Medulla oblongata (tissue), 1 donor: ENCODE data around the gene IRF2.

Experiments used
- DNase-seq: peaks from one replicate; pipeline ENCODE4 v3.0.0-alpha.2; 2015; ENCODE audit errors: extremely low spot score

IRF2 gene

GRCh38 chr4:184450743-184451535 lies 23.4 kb downstream of the IRF2 start:
- DNase-seq = no peak

DNA sequence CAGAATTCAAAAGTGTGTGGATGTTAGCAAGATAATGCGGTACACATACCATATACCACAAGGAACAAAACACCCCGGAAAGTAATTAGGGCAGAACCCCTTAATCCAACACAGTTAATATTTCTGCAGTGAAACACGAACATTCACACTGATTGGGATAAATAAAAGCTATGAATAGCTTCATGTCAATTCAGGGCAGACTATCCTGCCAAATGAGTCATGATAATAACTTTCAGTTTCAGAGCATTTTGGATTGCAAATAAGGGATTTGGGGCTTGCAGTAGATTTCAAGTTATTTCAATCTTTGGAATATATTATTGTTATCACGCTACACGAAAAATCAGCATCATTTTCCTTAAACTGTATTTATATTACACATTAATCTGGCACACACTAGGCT lies 24.3 kb downstream of the IRF2 start:
- no peak for DNase-seq

GRCh38 chr4:184448821-184449220 lies 25.5 kb downstream of the IRF2 start:
- DNase-seq = peak; percentile 92

DNA sequence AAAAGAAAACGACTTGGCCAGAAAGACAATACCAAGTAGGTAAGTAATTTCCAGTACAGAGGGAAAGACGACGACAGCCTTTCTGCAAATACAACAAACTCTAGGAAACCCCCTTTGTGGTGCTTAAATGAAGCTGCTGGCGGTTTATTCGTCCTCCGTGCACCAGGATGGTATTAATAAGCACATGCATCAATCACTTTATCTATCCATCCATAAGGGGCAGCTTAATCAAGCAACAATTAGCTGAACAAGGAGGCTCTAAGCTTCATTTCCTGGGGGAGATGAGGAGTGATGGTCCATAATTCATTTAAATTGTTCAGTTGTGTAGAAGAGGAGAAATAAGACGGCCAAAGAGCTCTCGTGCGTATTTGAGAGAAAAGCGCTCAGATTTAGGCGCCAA lies 26.2 kb downstream of the IRF2 start:
- no peak for DNase-seq

DNA sequence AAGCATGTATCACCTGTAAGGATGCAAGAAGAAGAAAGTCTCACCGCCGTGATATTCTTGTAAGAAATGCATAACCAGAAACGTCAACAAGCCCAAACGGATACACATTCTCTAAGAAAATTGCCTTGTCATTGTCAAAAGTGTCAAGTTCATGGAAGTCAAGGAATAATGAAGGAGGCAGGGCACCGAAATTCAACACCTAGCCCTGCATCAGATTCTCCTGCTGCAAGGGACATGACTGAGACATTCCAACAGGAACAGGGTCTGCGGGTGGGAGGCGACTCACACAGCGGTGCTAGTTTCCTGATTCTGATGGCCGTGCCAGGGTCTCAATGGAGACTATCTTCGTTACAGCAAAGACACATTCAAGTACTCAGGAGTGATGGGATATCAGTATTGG lies 26.7 kb downstream of the IRF2 start:
- no peak for DNase-seq

- no peak for DNase-seq
Observed at GRCh38 chr4:184446132-184446658, 28.2 kb downstream of the IRF2 start.

- peak; percentile 73 for DNase-seq
Observed at GRCh38 chr4:184444953-184445309, 29.4 kb downstream of the IRF2 start.

DNA sequence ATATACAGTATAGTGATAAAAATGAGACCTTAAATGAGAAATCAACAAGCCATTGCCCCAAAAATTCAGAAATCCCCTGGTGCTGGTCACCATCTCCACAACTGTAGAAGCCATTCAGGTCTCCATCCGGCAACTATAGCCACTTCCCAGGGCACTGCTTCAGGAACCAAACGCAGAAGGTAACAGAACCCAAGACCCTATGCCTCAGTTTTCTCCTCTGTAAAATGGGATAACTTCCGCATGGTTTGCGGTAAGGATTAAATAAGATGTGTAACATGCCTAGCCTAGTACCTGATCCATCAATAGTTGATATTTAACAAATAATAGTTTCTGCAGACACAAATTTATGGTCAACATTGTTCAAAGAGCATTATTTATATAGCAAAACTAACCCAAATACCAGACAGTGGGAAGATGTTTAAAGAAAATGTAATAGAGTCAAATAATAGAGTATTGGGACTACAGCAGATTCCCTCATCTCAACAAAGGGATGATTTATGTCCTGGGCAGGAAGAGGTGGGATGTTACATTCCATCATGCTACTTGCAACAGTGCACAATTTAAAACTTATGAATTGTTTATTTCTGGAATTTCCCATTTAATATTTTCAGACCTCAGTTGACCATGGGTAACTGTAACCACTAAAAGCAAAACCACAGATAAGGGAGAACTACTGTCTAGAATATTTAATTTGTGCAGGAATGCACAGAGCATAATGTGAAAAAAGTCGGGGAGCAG lies 30.0 kb downstream of the IRF2 start:
- no peak for DNase-seq

- no peak for DNase-seq
Observed at GRCh38 chr4:184443318-184443717, 31.0 kb downstream of the IRF2 start.

- no peak for DNase-seq
Observed at GRCh38 chr4:184442314-184442635, 32.1 kb downstream of the IRF2 start.

DNA sequence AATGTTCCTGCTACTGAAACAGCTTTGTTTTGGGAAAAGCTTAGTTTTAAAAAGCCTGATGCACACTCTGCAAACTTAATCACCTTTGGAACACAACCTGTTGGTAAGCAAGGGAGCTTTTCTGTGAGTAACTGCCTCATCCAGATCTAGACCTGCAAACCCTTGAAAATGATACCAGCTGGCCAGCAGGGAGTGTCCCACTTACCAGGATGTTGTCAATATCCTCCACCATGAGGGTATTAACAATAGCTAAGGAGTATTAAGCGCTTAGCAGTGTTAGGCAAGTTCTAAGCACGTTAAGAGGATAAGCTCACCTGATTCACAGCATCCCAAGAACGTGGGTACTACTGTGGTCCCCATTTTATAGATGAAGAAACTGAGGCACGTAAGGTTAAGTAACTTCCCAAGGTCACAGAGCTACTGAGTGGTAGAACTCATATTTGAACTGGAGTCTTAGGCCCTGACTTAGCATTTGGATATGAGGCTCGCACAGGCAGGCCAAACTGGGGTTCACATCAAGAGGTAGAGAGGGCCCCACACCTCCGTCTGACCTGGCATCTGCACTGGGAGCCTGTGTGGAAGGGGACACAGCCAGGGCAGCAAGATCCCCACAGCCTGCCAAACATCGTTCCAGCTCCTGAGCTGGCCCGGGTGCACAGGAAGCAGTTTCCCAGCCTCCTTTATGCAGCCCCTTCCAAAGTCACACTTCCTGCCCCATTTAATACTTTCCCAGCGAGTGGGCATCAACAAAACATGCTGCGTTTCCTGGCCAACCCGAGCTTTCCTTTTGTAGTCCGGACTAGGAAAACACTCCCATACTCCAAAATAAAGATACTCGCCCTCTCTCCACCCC lies 32.7 kb downstream of the IRF2 start:
- DNase-seq = peak; percentile 58

GRCh38 chr4:184440595-184441358 lies 33.6 kb downstream of the IRF2 start:
- DNase-seq = no peak

- no peak for DNase-seq
Observed at GRCh38 chr4:184439856-184440594, 34.3 kb downstream of the IRF2 start.

DNA sequence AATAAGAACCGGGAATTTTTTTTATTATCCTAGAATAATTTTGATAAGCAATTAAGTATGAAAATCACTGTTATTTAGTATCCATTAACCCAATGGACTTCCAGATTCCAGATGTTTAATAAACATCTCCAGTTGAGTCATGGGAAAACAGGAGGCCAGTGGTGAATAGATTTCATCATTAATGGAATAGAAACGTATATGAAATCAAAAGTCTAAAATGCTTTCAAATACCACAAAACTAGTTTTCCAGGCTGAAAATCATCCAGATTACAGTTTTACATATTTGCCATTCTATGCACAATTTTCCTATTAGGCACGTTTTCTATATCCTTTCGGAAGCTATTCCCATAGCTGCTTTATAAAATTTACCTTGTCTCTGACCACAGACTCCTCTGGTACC lies 35.0 kb downstream of the IRF2 start:
- DNase-seq = no peak

DNA sequence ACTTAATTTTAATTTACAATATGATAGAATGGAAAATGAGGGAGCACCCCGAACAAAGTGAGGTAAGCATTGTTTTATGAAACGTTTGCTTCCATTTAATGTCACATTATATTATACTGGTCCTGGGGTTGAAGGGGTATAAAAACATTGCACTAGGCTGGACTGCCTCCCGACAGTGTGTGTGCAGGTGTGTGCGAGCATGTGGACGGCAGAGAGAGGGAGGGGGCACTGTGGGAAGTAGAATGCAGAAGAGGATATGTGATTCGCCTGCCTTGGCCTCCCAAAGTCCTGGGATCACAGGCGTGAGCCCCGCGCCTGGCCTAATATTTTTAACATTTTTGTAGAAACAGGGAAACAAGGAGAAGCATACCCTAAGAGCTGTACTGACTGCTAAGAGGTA lies 36.0 kb downstream of the IRF2 start:
- no peak for DNase-seq

GRCh38 chr4:184437565-184438265 lies 36.6 kb downstream of the IRF2 start:
- DNase-seq = peak; percentile 48

- no peak for DNase-seq
Observed at GRCh38 chr4:184434501-184435066, 39.8 kb downstream of the IRF2 start.

DNA sequence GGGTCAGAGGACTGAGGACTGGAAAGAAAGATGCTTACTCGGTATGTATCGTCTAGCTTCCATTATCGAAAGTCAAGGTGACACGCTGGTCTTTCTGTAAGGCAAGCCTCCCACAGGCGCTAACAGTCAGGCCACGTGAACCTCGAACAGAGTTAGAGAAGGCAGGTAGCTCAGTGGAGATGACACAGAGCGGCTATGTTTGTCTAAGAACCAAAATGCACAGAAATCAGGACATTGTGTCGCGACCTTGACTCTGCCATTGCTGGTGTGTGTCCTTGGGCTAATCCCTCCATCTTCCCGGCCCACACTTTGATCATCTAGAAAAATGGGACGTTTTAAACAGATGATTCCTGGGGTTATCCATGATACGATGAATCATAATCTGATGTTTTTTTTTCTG lies 40.3 kb downstream of the IRF2 start:
- no peak for DNase-seq

- DNase-seq = no peak
Observed at GRCh38 chr4:184433258-184433892, 41.0 kb downstream of the IRF2 start.
